DND-41 (cell line): ENCODE measurements around the gene UBFD1.

Experiments
- ATAC-seq: fragments of 200-7000 bp; cut with Tn5 transposase; 3 replicates; pipeline ENCODE4 v1.9.1; 2021; ENCODE audit warnings: low read depth; ENCODE audit not compliant: insufficient read depth
- DNase-seq: peaks from one replicate; pipeline ENCODE4 v3.0.0-alpha.2; 2020
- H2AFZ ChIP-seq: 2 replicates; pipeline ENCODE4 v1.6.0; 2012; ENCODE audit warnings: low read depth, low read length
- H3K27ac ChIP-seq: 2 replicates; pipeline ENCODE4 v1.5.1; 2012; ENCODE audit warnings: low read length, inconsistent platforms
- H3K27me3 ChIP-seq: fragments of 200-600 bp; sonication (generic); 2 replicates; pipeline ENCODE4 v1.6.0; 2012; ENCODE audit warnings: low read length, mild to moderate bottlenecking, inconsistent platforms; ENCODE audit not compliant: insufficient read depth, poor library complexity
- H3K36me3 ChIP-seq: 2 replicates; pipeline ENCODE4 v1.5.1; 2012; ENCODE audit warnings: low read length, inconsistent platforms; ENCODE audit not compliant: insufficient read depth
- H3K4me1 ChIP-seq: 2 replicates; pipeline ENCODE4 v1.5.1; 2012; ENCODE audit warnings: mild to moderate bottlenecking, low read length; ENCODE audit not compliant: insufficient read depth
- H3K4me2 ChIP-seq: 2 replicates; pipeline ENCODE4 v1.6.0; 2012; ENCODE audit warnings: mild to moderate bottlenecking, moderate library complexity, low read length, inconsistent platforms; ENCODE audit not compliant: insufficient read depth
- H3K4me3 ChIP-seq, 2 experiments: fragments of 200-600 bp in 1 of 2; shearing (Covaris generic) in 1 of 2; 2 replicates each; pipeline ENCODE4 v1.5.1; 2012 to 2016; ENCODE audit warnings: inconsistent platforms in 2 of 2, low read length in 2 of 2, mild to moderate bottlenecking in 2 of 2, low read depth in 1 of 2, moderate library complexity in 1 of 2
- H3K79me2 ChIP-seq: 2 replicates; pipeline ENCODE4 v1.6.0; 2012; ENCODE audit warnings: low read length, inconsistent platforms; ENCODE audit not compliant: insufficient read depth
- H3K9ac ChIP-seq: 2 replicates; pipeline ENCODE4 v1.6.0; 2012; ENCODE audit warnings: low read depth, mild to moderate bottlenecking, inconsistent platforms, low read length, moderate library complexity
- H3K9me3 ChIP-seq: 2 replicates; pipeline ENCODE4 v1.5.1; 2012; ENCODE audit warnings: low read length, moderate library complexity, mild to moderate bottlenecking, inconsistent platforms; ENCODE audit not compliant: insufficient read depth, severe bottlenecking
- H4K20me1 ChIP-seq: 2 replicates; pipeline ENCODE4 v1.6.0; 2012; ENCODE audit warnings: low read length; ENCODE audit not compliant: insufficient read depth
- CTCF ChIP-seq: IDR thresholded peaks from 2 replicates; pipeline ENCODE4 v1.5.1; 2012; ENCODE audit warnings: borderline replicate concordance, low read length, moderate library complexity, mild to moderate bottlenecking; ENCODE audit not compliant: poor library complexity, severe bottlenecking; ENCODE audit errors: extremely low read depth
- EZH2 ChIP-seq: IDR thresholded peaks from 3 replicates; pipeline ENCODE4 v1.6.1; 2012; ENCODE audit warnings: borderline replicate concordance, low read depth, mild to moderate bottlenecking, moderate library complexity, low read length, inconsistent platforms; ENCODE audit not compliant: severe bottlenecking

UBFD1 gene

DNA sequence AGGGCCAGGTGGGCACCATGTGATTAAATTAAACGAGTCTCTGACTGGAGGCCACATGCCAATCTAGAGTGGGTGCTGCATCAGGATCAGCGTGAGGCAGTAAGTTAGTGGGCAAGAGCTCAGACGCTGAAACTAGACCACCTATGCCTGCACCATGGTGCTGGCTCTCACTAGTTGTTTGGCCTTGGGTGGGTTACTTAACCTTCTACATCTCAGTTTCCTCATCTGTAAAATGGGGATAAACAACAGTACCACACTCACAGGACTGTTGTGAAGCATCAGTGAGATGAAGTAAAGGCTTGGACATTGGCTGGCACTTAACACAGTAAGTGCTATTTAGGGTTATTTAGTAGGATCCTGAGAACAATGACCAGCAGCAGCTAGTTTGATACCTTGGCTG, 32.7 kb downstream of the UBFD1 start:
- Histone ChIP-seq H3K79me2 (peaks cover 85% of the 10 kb centered on the region), H3K27ac (no peak overlapping the region), H2AFZ (no peak overlapping the region), H3K4me3 (no peak overlapping the region), H3K4me2 (no peak overlapping the region), H3K4me1 (peaks cover 19% of the 10 kb centered on the region), H3K9ac (no peak overlapping the region), H3K36me3 (peaks cover 86% of the 10 kb centered on the region), H3K27me3 (no peaks in the 10 kb centered on the region), H3K9me3 (no peaks in the 10 kb centered on the region), H4K20me1 (peaks cover 74% of the 10 kb centered on the region)
- DNase-seq (no peak), ATAC-seq (no peak)
- TF ChIP-seq CTCF (no peak), EZH2 (no peak)

DNA sequence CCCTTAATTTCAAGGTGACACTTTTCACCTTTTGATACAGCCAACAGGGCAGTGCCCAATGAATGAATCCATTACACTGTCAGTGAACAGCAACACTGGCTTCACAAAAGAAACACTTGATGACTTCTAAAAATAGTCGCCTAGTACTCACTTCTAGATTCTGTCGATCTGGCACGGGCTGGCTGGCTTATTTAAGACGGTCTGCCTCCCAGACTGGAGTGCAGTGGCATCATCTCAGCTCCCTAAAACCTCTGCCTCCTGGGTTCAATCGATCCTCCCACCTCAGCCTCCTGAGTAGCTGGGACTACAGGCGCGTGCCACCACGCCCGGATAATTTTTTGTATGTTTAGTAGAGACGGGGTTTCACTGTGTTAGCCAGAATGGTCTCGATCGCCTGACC, 36.7 kb downstream of the UBFD1 start:
- Histone ChIP-seq H3K4me2 (peak overlapping the region; percentile 99), H4K20me1 (peaks cover 59% of the 10 kb centered on the region), H3K36me3 (peaks cover 56% of the 10 kb centered on the region), H3K27me3 (no peaks in the 10 kb centered on the region), H3K4me3 (peak overlapping the region in 1 of 2 experiments; percentile 99; a peak in 1 of 4 replicates), H2AFZ (no peak overlapping the region), H3K27ac (no peak overlapping the region), H3K79me2 (peaks cover 67% of the 10 kb centered on the region), H3K9me3 (no peaks in the 10 kb centered on the region), H3K4me1 (peaks cover 32% of the 10 kb centered on the region), H3K9ac (no peak overlapping the region)
- ATAC-seq (no peak), DNase-seq (no peak)
- TF ChIP-seq EZH2 (no peak), CTCF (no peak)

DNA sequence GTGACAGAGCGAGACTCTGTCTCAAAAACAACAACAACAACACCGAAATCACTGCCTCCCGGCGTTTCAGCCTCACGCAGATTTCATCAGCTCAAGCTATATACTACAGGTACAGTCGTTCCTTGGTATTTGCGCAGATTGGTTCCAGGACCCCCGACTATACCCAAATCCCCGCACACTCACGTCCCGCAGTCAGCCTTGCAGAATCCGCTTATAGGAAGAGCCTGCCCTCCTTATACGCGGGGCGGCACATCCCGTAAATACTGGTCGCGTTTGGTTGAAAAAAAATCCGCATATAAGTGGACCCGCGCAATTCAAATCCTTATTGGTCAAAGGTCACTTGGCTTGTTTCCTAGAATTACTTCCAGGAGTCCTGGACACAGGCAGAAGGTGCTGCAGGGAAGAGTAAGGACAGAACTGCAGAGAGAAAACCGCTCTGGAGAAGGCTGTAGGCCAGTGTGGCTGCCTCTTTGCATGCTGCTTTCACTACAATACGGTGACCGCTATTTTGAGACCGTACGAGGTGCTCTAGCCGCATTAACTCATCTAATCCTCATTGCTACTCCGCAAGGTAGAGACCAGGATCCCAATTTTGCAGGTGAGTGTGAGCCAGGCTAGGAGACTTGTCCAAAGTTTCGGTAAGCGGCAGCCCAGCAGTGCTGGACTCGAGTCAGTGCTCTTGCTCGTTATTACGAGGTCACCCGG, 37.9 kb downstream of the UBFD1 start:
- Histone ChIP-seq H3K27me3 (no peaks in the 10 kb centered on the region), H4K20me1 (peaks cover 49% of the 10 kb centered on the region), H3K4me1 (peaks cover 32% of the 10 kb centered on the region), H3K9ac (peak overlapping the region; percentile 88), H3K27ac (peak overlapping the region; percentile 83), H3K9me3 (no peaks in the 10 kb centered on the region), H3K4me2 (peak overlapping the region; percentile 99), H3K79me2 (peaks cover 55% of the 10 kb centered on the region), H3K4me3 (peak overlapping the region; percentile 84 to 99), H2AFZ (peak overlapping the region; percentile 93), H3K36me3 (peaks cover 43% of the 10 kb centered on the region)
- no peak for TF ChIP-seq CTCF
- TF ChIP-seq EZH2: no peak
- no peak for ATAC-seq
- DNase-seq: no peak
